Activated CD4-positive, alpha-beta T cell treated with anti-CD3 and anti-CD28 coated beads for 4 hours (primary cell): ENCODE measurements around the gene MAGED2.
"Not testable (repeated sequence)": the region's sequence is repeated elsewhere in the genome, so short reads cannot be mapped to it uniquely, and the experiment has no call there.

ENCODE experiments used
- DNase-seq, 2 donors: peaks; one replicate each; pipeline ENCODE4 v3.0.0-alpha.2; 2020

MAGED2 gene

DNA sequence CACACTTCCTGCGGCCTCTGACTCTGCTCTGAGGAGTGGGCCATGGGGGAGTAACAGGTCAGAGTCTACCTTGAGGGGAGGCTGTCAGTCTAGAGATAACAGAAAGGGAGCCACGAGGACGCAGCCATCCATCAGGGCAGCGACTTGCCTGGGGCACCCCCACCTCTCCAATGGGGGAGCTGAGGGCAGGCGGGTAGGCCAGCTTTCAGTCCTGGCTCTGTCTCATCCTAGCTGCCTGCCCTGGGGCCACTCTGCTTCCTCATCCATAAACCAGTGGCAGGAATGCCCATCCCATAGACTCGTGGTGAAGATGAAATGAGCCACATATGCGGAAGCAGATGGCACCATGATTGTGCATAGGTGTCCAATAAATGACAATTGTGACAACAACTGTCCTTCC, 13.2 kb downstream of the MAGED2 start:
- no peak for DNase-seq

GRCh38 chrX:54821310-54821709, 13.8 kb downstream of the MAGED2 start:
- DNase-seq = no peak

GRCh38 chrX:54824195-54824594, 16.6 kb downstream of the MAGED2 start:
- no peak for DNase-seq

DNA sequence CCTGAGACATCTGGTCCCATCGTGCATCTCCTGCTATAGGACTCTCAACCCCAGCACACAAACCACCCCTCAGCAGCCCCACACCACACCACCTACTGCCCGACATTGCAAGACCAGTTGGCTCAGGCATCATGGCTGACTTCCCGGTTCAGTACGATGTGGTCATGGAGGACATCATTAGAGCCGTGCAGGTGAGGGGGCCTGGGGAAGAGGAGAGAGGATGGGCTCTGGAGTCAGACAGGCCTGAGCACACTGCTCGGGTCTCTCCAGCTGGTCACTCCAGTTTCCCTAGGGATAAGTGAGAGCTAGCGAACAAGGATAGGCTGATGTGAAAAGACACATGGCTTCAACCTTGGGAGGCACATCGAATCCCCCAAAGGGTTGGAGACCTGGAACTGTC, 17.2 kb downstream of the MAGED2 start:
- no peak for DNase-seq

DNA sequence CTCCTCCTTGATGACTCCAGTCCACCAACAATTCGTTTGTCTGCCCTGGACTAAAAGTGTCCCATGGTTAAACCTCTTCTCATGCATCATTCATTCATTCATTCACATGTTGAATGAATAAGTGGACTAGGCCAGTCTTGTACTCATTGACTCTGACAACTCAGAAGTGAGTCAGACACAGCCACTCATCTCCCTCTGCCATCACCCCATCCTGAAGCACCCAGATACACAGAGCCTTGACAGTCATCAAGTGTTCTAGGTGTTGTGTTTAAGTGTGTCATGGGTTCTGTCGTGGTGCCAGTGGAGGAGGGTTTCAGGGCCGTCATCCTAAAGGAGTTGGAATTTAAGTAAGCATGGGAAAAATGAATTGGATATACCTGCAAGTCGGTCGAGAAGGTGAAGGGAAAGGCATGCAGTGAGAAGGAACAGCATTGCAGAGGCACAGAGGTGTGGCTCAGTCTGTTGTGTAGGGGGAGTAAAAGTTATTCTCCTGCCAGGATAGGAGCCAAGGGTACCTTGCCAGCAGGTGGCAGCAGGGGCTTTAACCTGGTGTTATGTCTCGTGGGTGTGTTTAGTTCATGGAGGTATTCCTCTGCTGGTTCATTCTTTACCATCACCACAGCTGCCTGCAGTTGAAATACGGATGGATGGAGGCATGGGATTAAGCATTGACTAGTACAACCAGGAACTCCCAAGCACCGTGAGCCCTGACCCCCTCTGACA, 18.3 kb downstream of the MAGED2 start:
- peak; percentile 14 to 24 for DNase-seq

DNA sequence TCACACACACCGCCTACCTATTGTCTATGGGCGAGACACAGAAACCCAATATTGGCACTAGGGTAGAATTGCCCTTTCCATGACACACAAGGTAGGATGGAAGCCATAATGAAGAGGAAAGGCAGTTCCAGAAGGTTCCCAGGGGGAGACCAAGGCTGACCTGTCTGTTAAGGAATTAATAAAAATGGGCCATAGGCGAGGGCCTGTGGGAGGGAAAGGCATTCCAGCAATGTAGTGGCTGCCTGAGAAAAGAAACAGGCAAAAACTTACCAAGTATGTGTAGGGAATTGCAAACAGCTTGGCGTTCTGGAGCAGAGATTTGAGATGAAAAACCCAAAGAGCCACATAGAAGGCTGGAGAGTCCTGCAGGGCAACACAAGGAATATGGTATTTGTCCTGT, 19.1 kb downstream of the MAGED2 start:
- no peak for DNase-seq

GRCh38 chrX:54838583-54838982, 31.0 kb downstream of the MAGED2 start:
- no peak for DNase-seq

GRCh38 chrX:54841184-54841874, 33.8 kb downstream of the MAGED2 start:
- DNase-seq = not testable (repeated sequence)

- no peak for DNase-seq
Measured at GRCh38 chrX:54842607-54843006, 35.1 kb downstream of the MAGED2 start.

GRCh38 chrX:54843050-54843449, 35.5 kb downstream of the MAGED2 start:
- DNase-seq = no peak

GRCh38 chrX:54847700-54848099, 40.2 kb downstream of the MAGED2 start:
- not testable (repeated sequence) for DNase-seq

GRCh38 chrX:54865208-54865607, 57.7 kb downstream of the MAGED2 start:
- DNase-seq = no peak
